ENCODE results near the gene COL11A2. TPM values are rescaled to one million over a fixed set of nuclear protein-coding genes. Genes with fewer than 3 reads are reported as not detected.

COL11A2 gene
- total and polyA plus RNA-seq, 2 of the 13 experiments (the other 11 are each of a cell fraction or from before 2014, with no cell fraction given) = 0.55 TPM

GRCh38 chr6:33199687-33200218 is 7.5 kb upstream of the COL11A2 start (continued):
- TF ChIP-seq SP5 (CRISPR knock-in tag; IDR thresholded peaks at IDR 0.05; ENCODE audit: borderline replicate concordance, low read depth) = peak; percentile 97
- TF ChIP-seq, protein P1, sequence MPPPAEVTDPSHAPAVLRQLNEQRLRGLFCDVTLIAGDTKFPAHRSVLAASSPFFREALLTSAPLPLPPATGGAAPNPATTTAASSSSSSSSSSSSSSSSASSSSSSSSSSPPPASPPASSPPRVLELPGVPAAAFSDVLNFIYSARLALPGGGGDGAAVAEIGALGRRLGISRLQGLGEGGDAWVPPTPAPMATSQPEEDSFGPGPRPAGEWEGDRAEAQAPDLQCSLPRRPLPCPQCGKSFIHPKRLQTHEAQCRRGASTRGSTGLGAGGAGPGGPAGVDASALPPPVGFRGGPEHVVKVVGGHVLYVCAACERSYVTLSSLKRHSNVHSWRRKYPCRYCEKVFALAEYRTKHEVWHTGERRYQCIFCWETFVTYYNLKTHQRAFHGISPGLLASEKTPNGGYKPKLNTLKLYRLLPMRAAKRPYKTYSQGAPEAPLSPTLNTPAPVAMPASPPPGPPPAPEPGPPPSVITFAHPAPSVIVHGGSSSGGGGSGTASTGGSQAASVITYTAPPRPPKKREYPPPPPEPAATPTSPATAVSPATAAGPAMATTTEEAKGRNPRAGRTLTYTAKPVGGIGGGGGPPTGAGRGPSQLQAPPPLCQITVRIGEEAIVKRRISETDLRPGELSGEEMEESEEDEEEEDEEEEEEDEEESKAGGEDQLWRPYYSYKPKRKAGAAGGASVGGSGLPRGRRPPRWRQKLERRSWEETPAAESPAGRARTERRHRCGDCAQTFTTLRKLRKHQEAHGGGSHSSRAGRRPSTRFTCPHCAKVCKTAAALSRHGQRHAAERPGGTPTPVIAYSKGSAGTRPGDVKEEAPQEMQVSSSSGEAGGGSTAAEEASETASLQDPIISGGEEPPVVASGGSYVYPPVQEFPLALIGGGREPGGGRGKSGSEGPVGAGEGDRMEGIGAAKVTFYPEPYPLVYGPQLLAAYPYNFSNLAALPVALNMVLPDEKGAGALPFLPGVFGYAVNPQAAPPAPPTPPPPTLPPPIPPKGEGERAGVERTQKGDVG (CRISPR knock-in tag; IDR thresholded peaks at IDR 0.05; ENCODE audit: borderline replicate concordance) = no peak
- TF ChIP-seq SKI (IDR thresholded peaks at IDR 0.05; ENCODE audit: partially characterized antibody) = no peak
- no peak for TF ChIP-seq ATF7 (IDR thresholded peaks at IDR 0.05)
- no peak for TF ChIP-seq ATF7 (CRISPR knock-in tag; IDR thresholded peaks at IDR 0.05)
- TF ChIP-seq MAFG (CRISPR knock-in tag; IDR thresholded peaks at IDR 0.05) = no peak
- TF ChIP-seq MAFK (conservative IDR thresholded peaks at IDR 0.05 in 1 of 2, IDR thresholded peaks at IDR 0.05 in 1 of 2; ENCODE audit: low read length in 2 of 2) = no peak
- TF ChIP-seq ERF (CRISPR knock-in tag; IDR thresholded peaks at IDR 0.05) = no peak; the same call in 1 of the 2 replicates
- peak; percentile 92; the same call in 1 of the 2 replicates for TF ChIP-seq ZNF556 (CRISPR knock-in tag; IDR thresholded peaks at IDR 0.05; ENCODE audit: borderline replicate concordance)
- TF ChIP-seq ZNF737 (CRISPR knock-in tag; IDR thresholded peaks at IDR 0.05; ENCODE audit: borderline replicate concordance) = no peak
- no peak for TF ChIP-seq AHR (CRISPR knock-in tag; IDR thresholded peaks at IDR 0.05)
- no peak; the same call in 1 of the 2 replicates for TF ChIP-seq TARDBP (CRISPR knock-in tag; IDR thresholded peaks at IDR 0.05)
- TF ChIP-seq, protein P2, sequence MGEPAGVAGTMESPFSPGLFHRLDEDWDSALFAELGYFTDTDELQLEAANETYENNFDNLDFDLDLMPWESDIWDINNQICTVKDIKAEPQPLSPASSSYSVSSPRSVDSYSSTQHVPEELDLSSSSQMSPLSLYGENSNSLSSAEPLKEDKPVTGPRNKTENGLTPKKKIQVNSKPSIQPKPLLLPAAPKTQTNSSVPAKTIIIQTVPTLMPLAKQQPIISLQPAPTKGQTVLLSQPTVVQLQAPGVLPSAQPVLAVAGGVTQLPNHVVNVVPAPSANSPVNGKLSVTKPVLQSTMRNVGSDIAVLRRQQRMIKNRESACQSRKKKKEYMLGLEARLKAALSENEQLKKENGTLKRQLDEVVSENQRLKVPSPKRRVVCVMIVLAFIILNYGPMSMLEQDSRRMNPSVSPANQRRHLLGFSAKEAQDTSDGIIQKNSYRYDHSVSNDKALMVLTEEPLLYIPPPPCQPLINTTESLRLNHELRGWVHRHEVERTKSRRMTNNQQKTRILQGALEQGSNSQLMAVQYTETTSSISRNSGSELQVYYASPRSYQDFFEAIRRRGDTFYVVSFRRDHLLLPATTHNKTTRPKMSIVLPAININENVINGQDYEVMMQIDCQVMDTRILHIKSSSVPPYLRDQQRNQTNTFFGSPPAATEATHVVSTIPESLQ (CRISPR knock-in tag; conservative IDR thresholded peaks at IDR 0.05) = no peak
- peak; percentile 39; the same call in 1 of the 2 replicates for TF ChIP-seq ZNF317 (CRISPR knock-in tag; IDR thresholded peaks at IDR 0.05)
- TF ChIP-seq, protein P3, sequence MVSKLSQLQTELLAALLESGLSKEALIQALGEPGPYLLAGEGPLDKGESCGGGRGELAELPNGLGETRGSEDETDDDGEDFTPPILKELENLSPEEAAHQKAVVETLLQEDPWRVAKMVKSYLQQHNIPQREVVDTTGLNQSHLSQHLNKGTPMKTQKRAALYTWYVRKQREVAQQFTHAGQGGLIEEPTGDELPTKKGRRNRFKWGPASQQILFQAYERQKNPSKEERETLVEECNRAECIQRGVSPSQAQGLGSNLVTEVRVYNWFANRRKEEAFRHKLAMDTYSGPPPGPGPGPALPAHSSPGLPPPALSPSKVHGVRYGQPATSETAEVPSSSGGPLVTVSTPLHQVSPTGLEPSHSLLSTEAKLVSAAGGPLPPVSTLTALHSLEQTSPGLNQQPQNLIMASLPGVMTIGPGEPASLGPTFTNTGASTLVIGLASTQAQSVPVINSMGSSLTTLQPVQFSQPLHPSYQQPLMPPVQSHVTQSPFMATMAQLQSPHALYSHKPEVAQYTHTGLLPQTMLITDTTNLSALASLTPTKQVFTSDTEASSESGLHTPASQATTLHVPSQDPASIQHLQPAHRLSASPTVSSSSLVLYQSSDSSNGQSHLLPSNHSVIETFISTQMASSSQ (IDR thresholded peaks at IDR 0.05; ENCODE audit: low read depth) = no peak
- TF ChIP-seq, protein P3 (CRISPR knock-in tag; IDR thresholded peaks at IDR 0.05; ENCODE audit: borderline replicate concordance) = no peak
- TF ChIP-seq RFXAP (CRISPR knock-in tag; IDR thresholded peaks at IDR 0.05; ENCODE audit: borderline replicate concordance) = no peak
- no peak for TF ChIP-seq ZNF558 (CRISPR knock-in tag; IDR thresholded peaks at IDR 0.05; ENCODE audit: borderline replicate concordance)
- TF ChIP-seq ZBTB42 (CRISPR knock-in tag; IDR thresholded peaks at IDR 0.05) = no peak
- no peak for TF ChIP-seq MEIS2 (CRISPR knock-in tag; IDR thresholded peaks at IDR 0.05)
- TF ChIP-seq ZNF251 (CRISPR knock-in tag; IDR thresholded peaks at IDR 0.05) = no peak
- no peak for TF ChIP-seq U2AF2 (IDR thresholded peaks at IDR 0.05; ENCODE audit: low read depth, low read length)
